Mucosa of gallbladder (tissue), 1 donor: ENCODE data around the gene UBQLNL. TPM values are rescaled to one million over a fixed set of nuclear protein-coding genes. Genes with fewer than 3 reads are reported as not detected.

Source experiments
- DNase-seq: peaks from one replicate; pipeline ENCODE4 v3.0.0-alpha.2; 2020; ENCODE audit warnings: low spot score
- total RNA-seq: library from RNA; stranded (reverse); gene quantifications from one replicate; pipeline ENCODE4 v1.2.1, GENCODE V29; 2021
- donor health status: DM: no; HTN: no; CAD: no.

UBQLNL gene, protein sequence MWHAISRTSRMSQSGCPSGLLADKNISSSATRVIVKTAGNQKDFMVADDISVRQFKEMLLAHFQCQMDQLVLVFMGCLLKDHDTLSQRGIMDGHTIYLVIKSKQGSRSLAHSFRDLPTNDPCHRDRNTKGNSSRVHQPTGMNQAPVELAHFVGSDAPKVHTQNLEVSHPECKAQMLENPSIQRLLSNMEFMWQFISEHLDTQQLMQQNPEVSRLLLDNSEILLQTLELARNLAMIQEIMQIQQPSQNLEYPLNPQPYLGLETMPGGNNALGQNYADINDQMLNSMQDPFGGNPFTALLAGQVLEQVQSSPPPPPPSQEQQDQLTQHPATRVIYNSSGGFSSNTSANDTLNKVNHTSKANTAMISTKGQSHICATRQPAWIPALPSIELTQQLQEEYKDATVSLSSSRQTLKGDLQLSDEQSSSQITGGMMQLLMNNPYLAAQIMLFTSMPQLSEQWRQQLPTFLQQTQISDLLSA
- total RNA-seq, result 0.69 TPM

DNA sequence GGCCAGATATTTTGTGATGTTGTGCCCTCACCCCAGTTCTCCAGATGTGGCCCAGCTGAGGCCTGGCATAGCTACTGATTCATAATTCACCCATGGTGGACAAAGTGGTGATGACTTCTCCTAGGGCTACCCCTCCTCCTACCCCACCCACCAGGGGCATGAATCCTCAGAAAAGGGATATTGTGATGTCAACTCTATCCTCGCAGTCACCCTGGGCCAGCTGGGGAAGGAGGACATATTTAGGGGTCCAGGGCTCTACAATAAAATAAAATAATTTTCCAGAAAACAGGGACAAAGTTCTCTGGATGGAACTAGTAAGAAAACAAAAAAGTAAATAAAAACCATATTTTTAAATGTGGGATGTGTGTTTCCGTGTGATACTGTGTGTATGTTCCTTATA, at the start of gene UBQLNL:
Gene UBQLNL, minus strand, starts transcription at position 101 of the 400 bp plus-strand sequence. CDS start 258 bp downstream, outside the sequence.
- DNase-seq, result no peak

- no peak for DNase-seq
These were observed 47.9 kb upstream of the UBQLNL start for GRCh38 chr11:5564259-5565019.

DNA sequence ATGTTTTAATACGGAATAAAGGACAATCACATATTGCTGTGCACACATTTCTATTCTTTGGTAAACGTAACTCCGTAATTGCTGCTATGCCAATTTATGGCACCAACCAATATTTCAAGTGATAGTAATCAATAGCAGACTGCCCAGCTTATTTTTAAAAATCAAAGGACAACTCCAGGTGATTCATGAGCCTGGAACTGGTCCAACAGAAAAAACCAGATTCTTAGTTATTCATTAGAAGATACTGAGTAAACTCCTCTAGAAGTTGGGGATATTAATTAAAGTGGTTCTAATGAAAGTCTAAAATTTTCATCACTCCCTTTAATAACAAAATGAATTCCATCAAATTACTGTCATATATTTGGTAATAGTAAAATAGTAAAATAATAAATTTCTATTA, 41.3 kb upstream of the UBQLNL start:
- no peak for DNase-seq

GRCh38 chr11:5556596-5557188, 40.2 kb upstream of the UBQLNL start:
- DNase-seq, result no peak

DNA sequence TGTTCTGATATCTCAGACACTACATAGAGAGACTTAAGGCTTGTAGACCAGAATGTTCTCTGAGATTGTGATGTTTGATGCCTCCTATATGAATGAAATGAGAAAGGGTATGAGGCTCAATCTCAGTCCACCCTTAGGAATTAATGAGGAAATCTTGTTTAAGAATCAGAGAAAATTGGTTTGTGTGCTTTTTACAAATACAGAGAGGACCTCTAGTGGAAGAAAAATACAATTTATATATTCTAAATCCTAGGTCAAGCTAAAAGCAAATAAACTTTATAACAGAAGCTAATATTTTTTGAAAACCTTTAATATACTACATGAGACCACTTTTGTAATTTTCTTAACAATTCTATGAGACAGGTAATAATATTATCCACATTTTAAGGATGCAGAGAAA, 36.8 kb upstream of the UBQLNL start:
- DNase-seq, result no peak

- DNase-seq, result no peak
These were observed 34.1 kb upstream of the UBQLNL start for GRCh38 chr11:5550440-5551095.

DNA sequence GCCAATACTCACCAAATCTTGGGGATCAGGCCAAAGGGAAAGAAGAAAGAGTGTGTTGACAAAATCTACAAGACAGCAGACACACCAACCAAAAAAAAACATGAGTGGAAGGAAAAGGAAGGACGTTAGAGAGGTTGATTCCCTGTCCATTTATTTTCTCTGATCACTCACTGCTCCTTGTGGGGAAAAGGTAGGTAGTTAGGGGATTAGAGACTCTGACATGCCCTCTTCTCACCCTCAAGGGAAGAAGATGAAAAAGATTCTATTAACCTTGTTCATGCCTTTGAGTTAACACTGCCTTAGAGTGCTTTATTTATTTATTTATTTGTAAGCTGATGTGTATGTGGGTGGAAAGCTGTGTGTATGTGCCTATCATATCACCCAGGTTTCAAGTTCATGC, 31.9 kb upstream of the UBQLNL start, which contains the start of gene OR52H1:
Gene OR52H1, minus strand, starts transcription at position 101 of the 400 bp plus-strand sequence. CDS start 3,035 bp downstream, outside the sequence.
- no peak for DNase-seq

DNA sequence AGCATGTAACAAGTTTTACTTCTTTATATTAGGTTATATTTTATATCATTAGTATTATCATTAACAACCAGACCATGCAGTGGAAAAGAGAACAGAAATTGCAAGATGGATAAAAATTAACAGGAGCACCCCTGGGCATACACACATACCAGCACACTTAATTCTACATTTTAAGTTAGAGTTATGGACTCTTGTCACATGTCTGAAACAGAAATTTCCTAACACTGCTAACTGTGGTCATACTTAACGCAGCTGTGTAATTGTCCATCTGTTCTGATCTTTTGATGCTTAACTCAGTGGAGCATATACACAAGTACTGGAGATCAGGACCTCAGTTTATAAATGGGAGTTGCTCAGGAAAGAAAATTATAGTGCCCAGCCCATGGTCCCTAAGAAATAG, 31.5 kb upstream of the UBQLNL start:
- no peak for DNase-seq

DNA sequence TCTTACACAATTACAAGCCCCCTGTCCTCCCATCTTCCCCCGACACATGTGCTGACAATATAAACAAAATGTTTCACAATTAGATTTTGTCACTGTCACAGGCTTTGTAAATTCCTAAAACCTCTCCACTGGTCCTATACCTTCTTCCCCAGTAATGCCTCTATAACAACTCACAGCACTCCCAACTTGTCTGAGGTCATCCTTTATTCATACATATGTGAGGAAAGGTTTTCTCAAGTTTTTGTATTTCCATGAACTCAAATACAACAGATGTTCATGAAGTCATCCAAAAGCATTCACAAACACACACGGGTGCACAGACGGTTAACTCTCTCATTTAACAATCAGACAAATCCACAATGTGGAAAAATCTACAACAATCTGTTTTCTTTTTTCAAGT, 30.0 kb upstream of the UBQLNL start:
- no peak for DNase-seq

- no peak for DNase-seq
These were observed 24.9 kb upstream of the UBQLNL start for GRCh38 chr11:5541427-5541826.

DNA sequence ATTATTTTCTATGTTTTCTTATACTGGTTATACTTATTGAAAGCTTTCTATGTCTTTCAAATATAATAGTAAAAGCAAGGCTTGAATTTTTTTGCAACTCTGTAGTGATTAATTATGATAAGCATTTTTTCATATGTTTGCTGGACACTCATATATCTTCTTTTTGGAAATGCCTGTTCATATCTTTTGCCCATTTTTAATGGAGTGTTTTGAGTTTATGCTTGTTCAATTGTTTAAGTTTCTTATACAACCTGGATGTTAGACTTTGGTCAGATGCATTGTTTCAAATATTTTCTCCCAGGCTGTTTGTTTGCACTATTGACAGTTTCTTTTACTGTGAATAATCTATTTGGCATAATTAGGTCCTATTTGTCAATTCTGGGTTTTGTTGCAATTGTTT, 20.0 kb upstream of the UBQLNL start:
- DNase-seq, result no peak

DNA sequence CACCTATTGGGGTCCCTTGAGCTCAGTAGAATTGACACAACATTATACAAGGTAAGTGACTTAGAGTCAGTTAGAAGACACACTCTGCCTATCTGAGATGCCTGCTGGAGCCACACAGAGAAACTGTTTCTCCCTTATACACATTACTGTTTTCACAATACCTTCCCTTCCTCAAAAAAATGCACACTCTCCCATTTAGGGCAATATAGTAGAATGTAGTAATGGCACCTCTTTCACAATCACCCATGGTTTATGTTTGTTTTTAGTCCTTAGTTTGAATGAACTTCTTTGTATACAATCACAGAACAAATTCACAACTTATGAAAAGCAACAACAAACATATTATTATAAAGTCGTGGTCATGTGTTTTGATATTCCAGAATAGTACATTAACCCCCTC, 17.5 kb upstream of the UBQLNL start:
- DNase-seq, result no peak

DNA sequence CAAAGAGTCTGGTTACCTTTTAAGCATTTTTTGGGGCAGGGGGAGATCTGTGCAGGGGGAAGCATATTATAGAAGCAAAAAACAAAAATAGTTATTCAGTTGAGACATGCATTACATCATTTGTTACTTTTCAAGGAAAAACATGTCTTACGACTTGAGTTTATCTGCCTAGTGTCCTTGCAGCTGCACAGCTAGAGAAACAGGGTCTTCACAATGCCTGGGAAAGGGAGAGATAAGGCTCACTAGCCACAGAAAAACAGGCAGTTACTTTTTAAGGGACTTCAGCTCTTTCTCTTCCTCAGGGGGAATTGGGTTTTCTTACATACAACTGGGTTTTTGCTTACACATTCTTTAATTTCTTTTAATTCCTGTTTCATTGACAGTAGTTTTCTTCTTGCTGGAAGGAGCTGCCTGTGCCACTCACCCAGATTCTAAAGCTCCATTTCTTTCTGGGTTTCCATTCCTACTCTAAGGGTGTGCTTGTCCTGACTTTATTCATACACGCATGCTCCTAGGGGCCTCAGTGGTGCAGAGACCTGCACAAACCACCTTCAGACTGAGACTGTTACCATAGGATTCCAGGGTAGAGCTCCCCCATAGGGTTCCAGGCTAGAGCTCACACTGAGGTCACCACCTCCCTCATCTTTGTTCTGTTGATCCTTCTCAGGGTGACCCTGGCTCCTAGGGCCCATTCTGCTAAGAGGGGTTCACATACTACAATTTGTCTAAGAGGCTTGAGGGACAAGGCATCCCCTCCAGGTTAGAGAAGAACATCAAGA, 14.7 kb upstream of the UBQLNL start:
- DNase-seq, result no peak

GRCh38 chr11:5528495-5528894, 12.0 kb upstream of the UBQLNL start:
- DNase-seq, result no peak

DNA sequence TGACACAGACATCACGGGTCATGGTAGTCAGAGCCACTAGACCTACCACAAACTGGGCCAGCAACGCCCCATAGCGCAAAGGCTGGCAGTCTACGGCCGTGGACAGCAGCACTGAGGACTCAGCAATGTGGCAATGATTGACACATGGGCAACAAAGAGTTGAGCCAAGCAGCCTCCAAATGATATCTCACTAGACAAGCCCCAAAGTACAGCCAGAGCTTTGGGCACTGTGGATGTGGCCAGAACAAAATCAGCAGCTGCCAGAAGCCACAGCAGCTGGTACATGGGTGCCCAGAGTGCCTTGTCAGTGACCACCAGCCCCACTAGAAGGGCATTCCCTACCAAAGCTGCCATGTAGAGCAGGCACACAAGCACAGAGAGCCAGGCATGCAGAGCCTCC, 11.2 kb upstream of the UBQLNL start:
- DNase-seq, result no peak

DNA sequence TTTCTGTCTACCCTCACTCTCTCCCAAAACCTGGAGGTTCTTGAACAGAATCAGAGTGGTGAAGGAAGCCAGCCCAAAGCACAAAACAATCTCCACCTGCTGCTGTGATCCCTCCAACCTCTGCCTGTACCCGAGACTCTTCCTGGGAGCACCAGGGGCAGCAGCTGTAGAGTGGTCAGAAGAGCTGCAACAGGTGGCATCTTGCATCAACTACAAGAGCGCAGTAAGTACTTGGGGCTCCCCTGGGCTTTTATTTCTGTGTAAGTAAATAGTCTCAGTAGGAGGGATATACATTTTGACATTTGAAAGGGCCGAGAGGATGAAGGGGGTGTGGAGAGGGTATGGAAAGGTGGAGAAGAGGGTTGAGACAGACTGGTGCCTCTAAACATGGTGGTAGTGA, 8.3 kb upstream of the UBQLNL start:
- no peak for DNase-seq

GRCh38 chr11:5522308-5522707, 5.8 kb upstream of the UBQLNL start:
- no peak for DNase-seq

DNA sequence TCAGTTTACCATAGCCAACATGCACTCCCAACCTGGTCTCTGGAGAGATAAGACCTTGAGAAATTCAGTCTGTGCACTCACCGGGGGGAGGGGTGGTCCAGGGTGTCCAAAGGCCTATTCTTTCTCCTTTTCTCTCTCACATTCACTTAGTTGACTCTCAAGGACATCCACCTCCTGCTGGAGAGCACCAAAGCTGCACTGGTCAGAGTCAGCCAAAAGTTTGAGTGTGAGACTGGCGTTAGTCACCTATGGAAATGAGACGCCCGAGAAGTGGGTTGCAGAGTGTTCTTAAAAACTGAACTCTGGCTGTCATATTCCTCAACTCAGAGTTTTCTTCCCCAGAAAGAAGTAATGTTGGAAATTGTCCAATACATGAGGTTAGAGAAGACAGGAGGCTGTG, 5.0 kb upstream of the UBQLNL start:
- no peak for DNase-seq

GRCh38 chr11:5514841-5515240, 1.7 kb downstream of the UBQLNL start:
- no peak for DNase-seq

GRCh38 chr11:5509803-5510202, 6.7 kb downstream of the UBQLNL start, which contains the start of gene UBQLN3:
UBQLN3 (minus strand) TSS chr11:5509957; CDS start chr11:5509558, 399 bp downstream.
- DNase-seq, result no peak

GRCh38 chr11:5508605-5509004, 7.9 kb downstream of the UBQLNL start:
- no peak for DNase-seq
